Body of pancreas (tissue), 4 donors: ENCODE measurements around the gene MMP2. TPM values are rescaled to one million over a fixed set of nuclear protein-coding genes. Genes with fewer than 3 reads are reported as not detected.

Source experiments
- ATAC-seq: fragments of 150-250 bp; one replicate; pipeline ENCODE4 v1.9.1; 2016
- DNase-seq, 4 donors: peaks; one replicate each; pipeline ENCODE4 v3.0.0-alpha.2; 2019
- H3K27ac ChIP-seq, 4 donors: fragments of 200-600 bp; sonication (generic); 1 replicate in 3 of 4; 2 replicates in 1 of 4; pipeline versions ENCODE4 v1.5.1 to v1.6.1; 2016 to 2019; ENCODE audit warnings: mild to moderate bottlenecking in 1 of 4, mixed read lengths in 1 of 4, moderate library complexity in 1 of 4
- H3K27me3 ChIP-seq, 2 donors: fragments of 200-600 bp; sonication (generic); one replicate each; pipeline ENCODE4 v1.6.0; 2016; ENCODE audit warnings: mild to moderate bottlenecking in 1 of 2
- H3K36me3 ChIP-seq, 2 donors: fragments of 200-600 bp; sonication (generic); replicated peaks in 1 of 2; 2 replicates each; pipeline ENCODE4 v1.5.1; 2016; ENCODE audit warnings: low read depth in 2 of 2; ENCODE audit not compliant: insufficient read depth in 1 of 2
- H3K4me1 ChIP-seq: fragments of 200-600 bp; sonication (generic); one replicate; pipeline ENCODE4 v1.6.0; 2016
- H3K4me3 ChIP-seq, 2 donors: fragments of 200-600 bp; sonication (generic); 1 replicate in 1 of 2; 2 replicates in 1 of 2; pipeline ENCODE4 v1.5.1; 2016 to 2019
- H3K9me3 ChIP-seq, 3 donors: fragments of 200-600 bp; sonication (generic); 1 replicate in 2 of 3; 2 replicates in 1 of 3; pipeline ENCODE4 v1.5.1; 2016
- CTCF ChIP-seq, 7 experiments: fragments of 450-650 bp in 4 of 7; fragments of 200-600 bp in 3 of 7; sonication (generic) in 3 of 7; IDR thresholded peaks; one replicate each; pipeline ENCODE4 v1.5.1; 2016 to 2019; ENCODE audit warnings: antibody characterized with exemption in 7 of 7
- POLR2A ChIP-seq, 3 donors: fragments of 450-650 bp; IDR thresholded peaks; one replicate each; pipeline ENCODE4 v1.6.1; 2016; ENCODE audit warnings: antibody characterized with exemption in 3 of 3, mild to moderate bottlenecking in 2 of 3
- whole genome bisulfite sequencing, 2 donors: methylation state at CpG; one replicate each; pipeline ENCODE4 v1.1.5; 2017; 5-methylcytosine and 5-hydroxymethylcytosine counted together
- intact Hi-C: fragments of 100-400 bp; cut with DNase I; formaldehyde crosslinking; loops from one replicate; pipeline ENCODE4 v1.15.1; 2023
- total RNA-seq, 2 donors: library from RNA; depleted of rRNA; stranded (reverse); fragments of >200 nt; gene quantifications; one replicate each; pipeline ENCODE4 v1.1.0, GENCODE V29; 2016

Gene MMP2
- total RNA-seq, 2 donors from 2014 or later, result 58.7 to 76.0 TPM

GRCh38 chr16:55499281-55499680, 20.3 kb downstream of the MMP2 start:
- Histone ChIP-seq H3K4me3 (no peak overlapping the region), H3K9me3 (no peaks in the 10 kb centered on the region), H3K27ac (no peak overlapping the region), H3K4me1 (peaks cover 29% of the 10 kb centered on the region), H3K36me3 (no peaks in the 10 kb centered on the region), H3K27me3 (no peaks in the 10 kb centered on the region)
- DNase-seq, result no peak
- TF ChIP-seq POLR2A (IDR thresholded peaks at IDR 0.05) (no peak), CTCF (IDR thresholded peaks at IDR 0.05) (no peak)
- 79 to 85% methylated on average over 3 of the region's 3 CpGs for WGBS, 2 donors
- intact Hi-C loops, result no loop called here
- no peak for ATAC-seq

- 66 to 83% methylated on average over 8 to 10 of the region's 10 CpGs for WGBS, 2 donors
- Histone ChIP-seq H3K4me3 (no peak overlapping the region), H3K27ac (peak overlapping the region in 1 of 4 donors; percentile 14), H3K4me1 (peaks cover 29% of the 10 kb centered on the region), H3K36me3 (no peaks in the 10 kb centered on the region), H3K27me3 (no peaks in the 10 kb centered on the region), H3K9me3 (no peaks in the 10 kb centered on the region)
- ATAC-seq, result no peak
- DNase-seq, result no peak
- intact Hi-C loops, result no loop called here
- TF ChIP-seq POLR2A (IDR thresholded peaks at IDR 0.05) (no peak), CTCF (IDR thresholded peaks at IDR 0.05) (no peak)
Measured at GRCh38 chr16:55499951-55500529, 21.0 kb downstream of the MMP2 start.

DNA sequence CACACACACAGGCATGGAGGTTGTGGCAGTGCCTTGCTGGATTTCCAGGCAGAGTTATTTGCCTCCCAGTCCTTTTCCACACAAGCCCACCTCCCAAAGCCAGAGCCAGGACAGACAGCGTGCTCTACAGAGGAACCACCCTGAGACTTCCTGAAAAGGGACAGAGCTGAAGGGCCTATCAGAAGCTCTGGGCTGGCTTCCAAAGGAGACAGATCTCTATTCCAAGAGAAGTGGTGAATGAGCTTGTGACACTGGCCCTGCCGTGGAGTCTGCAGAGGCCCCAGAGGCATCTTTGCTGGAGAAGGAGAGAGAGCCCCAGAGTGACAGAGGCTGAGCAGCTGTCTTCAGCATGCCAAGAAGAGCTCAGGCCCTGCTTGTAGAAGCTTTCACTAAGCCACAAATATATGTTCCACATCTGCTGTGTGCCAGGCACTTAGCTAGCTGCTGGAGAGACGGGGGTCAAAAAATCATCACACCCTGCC, 21.6 kb downstream of the MMP2 start:
- intact Hi-C loops, result no loop called here
- ATAC-seq (no peak), DNase-seq (peak in 2 of 4 donors; percentile 34 to 57)
- no peak overlapping the region for H3K27ac ChIP-seq
- no peak for TF ChIP-seq CTCF (IDR thresholded peaks at IDR 0.05)
- no peak for TF ChIP-seq POLR2A (IDR thresholded peaks at IDR 0.05)
- no peak overlapping the region for H3K4me3 ChIP-seq
- H3K9me3 ChIP-seq, result no peaks in the 10 kb centered on the region
- H3K4me1 ChIP-seq, result peaks cover 29% of the 10 kb centered on the region
- WGBS, 2 donors, result 52 to 58% methylated on average over 2 to 3 of the region's 3 CpGs
- H3K36me3 ChIP-seq, result no peaks in the 10 kb centered on the region
- no peaks in the 10 kb centered on the region for H3K27me3 ChIP-seq

DNA sequence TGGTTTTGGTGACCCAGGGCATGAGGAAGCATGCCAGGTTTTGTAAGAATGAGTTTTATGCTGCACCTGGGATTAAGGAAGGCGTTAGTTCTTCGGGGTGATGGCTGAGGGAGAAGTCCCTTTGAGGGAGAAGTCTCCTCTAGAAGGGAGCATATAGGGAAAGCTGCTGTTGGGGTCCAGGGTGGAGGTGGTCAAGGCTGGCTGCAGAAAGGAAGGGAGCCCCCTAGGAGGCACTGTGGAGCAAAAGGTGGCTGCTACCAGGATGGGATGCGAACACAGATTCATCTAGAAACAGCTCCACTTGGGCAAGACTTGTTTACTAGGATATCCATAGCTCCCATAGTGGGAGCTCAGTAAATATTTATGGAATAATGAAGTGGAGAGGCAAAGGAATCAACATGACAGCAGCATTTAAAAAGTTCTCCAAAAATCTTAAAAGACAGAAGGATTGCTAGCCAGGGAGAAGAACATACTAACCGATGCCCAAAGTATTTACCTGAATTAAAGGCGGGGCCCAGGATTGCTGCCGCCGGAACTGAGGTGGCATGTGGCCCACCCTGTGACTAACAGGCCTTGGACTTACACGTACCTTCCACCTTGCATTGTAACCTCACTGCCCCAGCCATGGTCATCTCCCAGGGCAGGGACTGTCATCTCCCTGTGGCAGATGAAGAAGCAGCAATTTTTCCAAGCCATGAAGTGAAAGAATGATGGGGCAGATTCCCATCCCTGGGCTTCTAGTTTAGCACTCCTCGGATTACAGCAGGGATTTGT, 22.7 kb downstream of the MMP2 start:
- Histone ChIP-seq H3K27me3 (no peaks in the 10 kb centered on the region), H3K9me3 (no peaks in the 10 kb centered on the region), H3K27ac (peak overlapping the region in 1 of 4 donors; percentile 4), H3K4me3 (no peak overlapping the region), H3K4me1 (peaks cover 29% of the 10 kb centered on the region), H3K36me3 (no peaks in the 10 kb centered on the region)
- ATAC-seq, result no peak
- no peak for DNase-seq
- TF ChIP-seq CTCF (IDR thresholded peaks at IDR 0.05) (no peak), POLR2A (IDR thresholded peaks at IDR 0.05) (no peak)
- intact Hi-C loops, result no loop called here
- WGBS, 2 donors, result 80 to 83% methylated on average over 9 of the region's 9 CpGs
